Measurements from ENCODE around the gene REN. TPM values are rescaled to one million over a fixed set of nuclear protein-coding genes. Genes with fewer than 3 reads are reported as not detected.

REN gene
- total and polyA plus RNA-seq, 4 donors, result 0.05 to 0.25 (median 0.15) TPM; not detected in 1

DNA sequence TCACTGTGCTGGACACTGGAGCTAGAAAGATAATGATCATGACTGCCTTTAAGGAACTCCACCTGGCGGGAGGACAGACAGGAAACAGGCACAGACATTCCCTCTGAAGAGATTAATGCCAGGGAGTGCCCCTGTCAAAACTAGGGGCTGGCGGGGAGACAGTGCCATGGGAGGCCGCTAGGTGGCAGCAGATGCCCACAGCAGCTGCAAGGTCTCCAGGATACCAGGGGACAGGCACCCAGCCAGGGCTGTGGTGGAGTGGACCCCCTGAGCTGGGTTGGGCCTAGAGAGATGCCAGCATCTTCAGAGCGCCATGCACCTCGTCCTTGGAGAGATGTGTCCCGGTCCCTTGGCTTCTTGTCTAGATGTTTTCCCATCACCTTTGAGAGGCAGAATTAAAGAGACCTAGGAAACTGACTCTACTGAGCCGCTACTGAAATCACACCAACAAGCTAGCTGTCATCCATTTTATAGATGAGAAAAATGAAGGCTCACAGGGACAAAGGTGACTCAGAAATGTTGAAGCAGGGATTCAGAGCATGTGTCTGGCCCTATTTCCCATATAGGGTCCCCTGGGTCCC lies 3.6 kb downstream of the REN start:
- WGBS, result 14% methylated on average over 7 of the region's 7 CpGs
- Histone ChIP-seq H3K9ac (ENCODE audit: low read depth in 1 of 2, low read length in 2 of 2) (peak overlapping the region in 1 of 2 donors; percentile 39), H3K4me3 (ENCODE audit: low read depth in 1 of 3, low read length in 3 of 3) (no peak overlapping the region), H3K36me3 (ENCODE audit: control insufficient read depth in 4 of 4, insufficient read depth in 3 of 4, low read depth in 1 of 4, low read length in 3 of 4) (no peaks in the 10 kb centered on the region), H3K4me1 (ENCODE audit: control insufficient read depth in 4 of 4, insufficient read depth in 4 of 4, low read length in 3 of 4) (peaks cover 2 to 24% (median 14%) of the 10 kb centered on the region in 4 donors), H3K27me3 (ENCODE audit: control insufficient read depth in 4 of 4, insufficient read depth in 4 of 4, low read length in 3 of 4) (no peaks in the 10 kb centered on the region), H3K9me3 (ENCODE audit: control insufficient read depth in 4 of 4, low read length in 3 of 4) (no peaks in the 10 kb centered on the region), H3K27ac (ENCODE audit: low read depth in 1 of 2, low read length in 2 of 2) (peak overlapping the region in 1 of 2 donors; percentile 23)
- peak; percentile 86 for DNase-seq (ENCODE audit: low spot score)
- TF ChIP-seq, protein P1, sequence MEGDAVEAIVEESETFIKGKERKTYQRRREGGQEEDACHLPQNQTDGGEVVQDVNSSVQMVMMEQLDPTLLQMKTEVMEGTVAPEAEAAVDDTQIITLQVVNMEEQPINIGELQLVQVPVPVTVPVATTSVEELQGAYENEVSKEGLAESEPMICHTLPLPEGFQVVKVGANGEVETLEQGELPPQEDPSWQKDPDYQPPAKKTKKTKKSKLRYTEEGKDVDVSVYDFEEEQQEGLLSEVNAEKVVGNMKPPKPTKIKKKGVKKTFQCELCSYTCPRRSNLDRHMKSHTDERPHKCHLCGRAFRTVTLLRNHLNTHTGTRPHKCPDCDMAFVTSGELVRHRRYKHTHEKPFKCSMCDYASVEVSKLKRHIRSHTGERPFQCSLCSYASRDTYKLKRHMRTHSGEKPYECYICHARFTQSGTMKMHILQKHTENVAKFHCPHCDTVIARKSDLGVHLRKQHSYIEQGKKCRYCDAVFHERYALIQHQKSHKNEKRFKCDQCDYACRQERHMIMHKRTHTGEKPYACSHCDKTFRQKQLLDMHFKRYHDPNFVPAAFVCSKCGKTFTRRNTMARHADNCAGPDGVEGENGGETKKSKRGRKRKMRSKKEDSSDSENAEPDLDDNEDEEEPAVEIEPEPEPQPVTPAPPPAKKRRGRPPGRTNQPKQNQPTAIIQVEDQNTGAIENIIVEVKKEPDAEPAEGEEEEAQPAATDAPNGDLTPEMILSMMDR (IDR thresholded peaks at IDR 0.05; ENCODE audit: low read depth, low read length, missing input control), result peak; percentile 99
- TF ChIP-seq SP1 (IDR thresholded peaks at IDR 0.05) (peak; percentile 12), HNF4A (conservative IDR thresholded peaks at IDR 0.05) (peak in 1 of 2 donors; percentile 7), RXRA (IDR thresholded peaks at IDR 0.05) (peak; percentile 9 to 42), RAD21 (IDR thresholded peaks at IDR 0.05) (peak; percentile 99), JUND (IDR thresholded peaks at IDR 0.05) (no peak), GABPA (IDR thresholded peaks at IDR 0.05 in 1 of 2, conservative IDR thresholded peaks at IDR 0.05 in 1 of 2) (peak in 1 of 2 donors; percentile 5), TAF1 (conservative IDR thresholded peaks at IDR 0.05) (no peak)
- TF ChIP-seq, protein P2, sequence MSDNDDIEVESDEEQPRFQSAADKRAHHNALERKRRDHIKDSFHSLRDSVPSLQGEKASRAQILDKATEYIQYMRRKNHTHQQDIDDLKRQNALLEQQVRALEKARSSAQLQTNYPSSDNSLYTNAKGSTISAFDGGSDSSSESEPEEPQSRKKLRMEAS (IDR thresholded peaks at IDR 0.05), result no peak

DNA sequence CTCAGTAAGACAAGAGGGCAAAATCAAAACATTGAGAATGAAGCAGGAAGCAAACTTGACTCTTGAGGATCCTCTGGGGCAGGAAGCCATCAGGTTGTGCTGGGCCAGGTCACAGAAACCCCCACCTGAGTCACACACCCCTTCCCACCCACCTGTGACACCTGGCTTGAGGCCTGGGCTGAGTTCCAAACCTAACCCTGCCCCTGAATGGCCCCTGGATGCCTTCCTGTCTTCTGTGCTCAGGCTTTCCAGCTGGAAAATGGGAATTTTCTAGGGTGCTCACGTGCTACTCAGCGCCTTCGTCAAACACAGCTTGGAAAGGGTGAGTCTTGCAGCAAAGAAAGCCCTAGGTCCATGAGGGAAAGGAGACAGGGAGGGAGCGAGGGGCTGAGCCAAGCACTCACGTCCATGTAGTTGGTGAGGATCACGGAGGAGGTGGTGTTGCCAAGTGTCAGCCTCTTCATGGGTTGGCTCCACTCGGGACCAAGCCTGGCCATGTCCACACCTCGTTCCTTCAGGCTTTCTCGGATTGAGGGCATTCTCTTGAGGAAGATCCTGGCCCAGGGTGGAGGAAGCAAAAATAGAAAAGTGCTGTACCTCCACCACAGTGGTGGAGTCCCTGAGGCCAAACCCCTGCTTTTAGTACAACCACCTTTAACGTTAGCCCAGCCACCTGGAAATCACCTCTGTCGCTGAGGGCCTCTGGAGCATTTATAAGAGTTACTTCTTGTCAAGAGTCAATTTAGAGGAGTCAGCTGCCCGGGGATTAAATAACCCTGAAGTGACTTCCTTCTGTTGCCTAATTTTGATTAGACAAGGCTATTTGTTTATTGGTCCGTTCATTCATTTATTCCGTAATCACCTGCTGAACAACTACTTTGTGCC lies 4.3 kb downstream of the REN start:
- Histone ChIP-seq H3K4me3 (ENCODE audit: low read depth in 1 of 3, low read length in 3 of 3) (no peak overlapping the region), H3K4me1 (ENCODE audit: control insufficient read depth in 4 of 4, insufficient read depth in 4 of 4, low read length in 3 of 4) (peaks cover 2 to 24% (median 14%) of the 10 kb centered on the region in 4 donors), H3K9ac (ENCODE audit: low read depth in 1 of 2, low read length in 2 of 2) (peak overlapping the region in 1 of 2 donors; percentile 39), H3K27me3 (ENCODE audit: control insufficient read depth in 4 of 4, insufficient read depth in 4 of 4, low read length in 3 of 4) (no peaks in the 10 kb centered on the region), H3K27ac (ENCODE audit: low read depth in 1 of 2, low read length in 2 of 2) (peak overlapping the region in 1 of 2 donors; percentile 23), H3K9me3 (ENCODE audit: control insufficient read depth in 4 of 4, low read length in 3 of 4) (no peaks in the 10 kb centered on the region), H3K36me3 (ENCODE audit: control insufficient read depth in 4 of 4, insufficient read depth in 3 of 4, low read depth in 1 of 4, low read length in 3 of 4) (no peaks in the 10 kb centered on the region)
- no peak for DNase-seq (ENCODE audit: low spot score)
- WGBS, result 53% methylated on average over 14 of the region's 14 CpGs
- TF ChIP-seq, protein P3, sequence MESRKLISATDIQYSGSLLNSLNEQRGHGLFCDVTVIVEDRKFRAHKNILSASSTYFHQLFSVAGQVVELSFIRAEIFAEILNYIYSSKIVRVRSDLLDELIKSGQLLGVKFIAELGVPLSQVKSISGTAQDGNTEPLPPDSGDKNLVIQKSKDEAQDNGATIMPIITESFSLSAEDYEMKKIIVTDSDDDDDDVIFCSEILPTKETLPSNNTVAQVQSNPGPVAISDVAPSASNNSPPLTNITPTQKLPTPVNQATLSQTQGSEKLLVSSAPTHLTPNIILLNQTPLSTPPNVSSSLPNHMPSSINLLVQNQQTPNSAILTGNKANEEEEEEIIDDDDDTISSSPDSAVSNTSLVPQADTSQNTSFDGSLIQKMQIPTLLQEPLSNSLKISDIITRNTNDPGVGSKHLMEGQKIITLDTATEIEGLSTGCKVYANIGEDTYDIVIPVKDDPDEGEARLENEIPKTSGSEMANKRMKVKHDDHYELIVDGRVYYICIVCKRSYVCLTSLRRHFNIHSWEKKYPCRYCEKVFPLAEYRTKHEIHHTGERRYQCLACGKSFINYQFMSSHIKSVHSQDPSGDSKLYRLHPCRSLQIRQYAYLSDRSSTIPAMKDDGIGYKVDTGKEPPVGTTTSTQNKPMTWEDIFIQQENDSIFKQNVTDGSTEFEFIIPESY (IDR thresholded peaks at IDR 0.05), result no peak
- peak in 1 of 2 donors; percentile 39 for TF ChIP-seq GABPA (IDR thresholded peaks at IDR 0.05 in 1 of 2, conservative IDR thresholded peaks at IDR 0.05 in 1 of 2)

DNA sequence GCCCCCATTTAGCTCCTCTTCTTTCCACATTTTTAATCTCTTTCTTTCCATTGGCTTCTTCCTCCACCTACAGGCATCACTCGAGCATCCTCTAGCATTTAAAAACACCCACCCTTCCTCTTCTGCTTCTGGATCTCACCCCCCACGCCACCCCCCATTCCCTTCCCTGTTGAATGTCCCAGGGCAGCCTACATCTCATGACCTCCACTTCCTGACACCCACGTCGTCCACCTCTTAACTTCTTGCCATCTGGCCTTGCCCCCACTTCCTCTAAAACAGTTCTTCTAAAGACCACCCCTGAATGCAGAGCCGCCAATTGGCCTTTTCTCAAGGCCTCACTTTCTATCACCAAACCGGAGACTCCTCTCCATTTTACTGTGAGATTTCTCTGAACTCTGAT lies 8.2 kb downstream of the REN start:
- H3K27me3 ChIP-seq (ENCODE audit: control insufficient read depth in 4 of 4, insufficient read depth in 4 of 4, low read length in 3 of 4), result no peaks in the 10 kb centered on the region
- no peak for DNase-seq (ENCODE audit: low spot score)
- peaks cover 2 to 25% (median 15%) of the 10 kb centered on the region in 4 donors for H3K4me1 ChIP-seq (ENCODE audit: control insufficient read depth in 4 of 4, insufficient read depth in 4 of 4, low read length in 3 of 4)
- no peaks in the 10 kb centered on the region for H3K9me3 ChIP-seq (ENCODE audit: control insufficient read depth in 4 of 4, low read length in 3 of 4)
- H3K4me3 ChIP-seq (ENCODE audit: low read depth in 1 of 3, low read length in 3 of 3), result no peak overlapping the region
- 74% methylated on average over 6 of the region's 6 CpGs for WGBS
- no peak overlapping the region for H3K27ac ChIP-seq (ENCODE audit: low read depth in 1 of 2, low read length in 2 of 2)
- H3K36me3 ChIP-seq (ENCODE audit: control insufficient read depth in 4 of 4, insufficient read depth in 3 of 4, low read depth in 1 of 4, low read length in 3 of 4), result no peaks in the 10 kb centered on the region
- H3K9ac ChIP-seq (ENCODE audit: low read depth in 1 of 2, low read length in 2 of 2), result no peak overlapping the region
- TF ChIP-seq TAF1 (conservative IDR thresholded peaks at IDR 0.05), result no peak
- TF ChIP-seq, protein P1 (IDR thresholded peaks at IDR 0.05; ENCODE audit: low read depth, low read length, missing input control), result no peak
- no peak for TF ChIP-seq GABPA (IDR thresholded peaks at IDR 0.05 in 1 of 2, conservative IDR thresholded peaks at IDR 0.05 in 1 of 2)
- no peak for TF ChIP-seq YY1 (IDR thresholded peaks at IDR 0.05)
- TF ChIP-seq, protein P4, sequence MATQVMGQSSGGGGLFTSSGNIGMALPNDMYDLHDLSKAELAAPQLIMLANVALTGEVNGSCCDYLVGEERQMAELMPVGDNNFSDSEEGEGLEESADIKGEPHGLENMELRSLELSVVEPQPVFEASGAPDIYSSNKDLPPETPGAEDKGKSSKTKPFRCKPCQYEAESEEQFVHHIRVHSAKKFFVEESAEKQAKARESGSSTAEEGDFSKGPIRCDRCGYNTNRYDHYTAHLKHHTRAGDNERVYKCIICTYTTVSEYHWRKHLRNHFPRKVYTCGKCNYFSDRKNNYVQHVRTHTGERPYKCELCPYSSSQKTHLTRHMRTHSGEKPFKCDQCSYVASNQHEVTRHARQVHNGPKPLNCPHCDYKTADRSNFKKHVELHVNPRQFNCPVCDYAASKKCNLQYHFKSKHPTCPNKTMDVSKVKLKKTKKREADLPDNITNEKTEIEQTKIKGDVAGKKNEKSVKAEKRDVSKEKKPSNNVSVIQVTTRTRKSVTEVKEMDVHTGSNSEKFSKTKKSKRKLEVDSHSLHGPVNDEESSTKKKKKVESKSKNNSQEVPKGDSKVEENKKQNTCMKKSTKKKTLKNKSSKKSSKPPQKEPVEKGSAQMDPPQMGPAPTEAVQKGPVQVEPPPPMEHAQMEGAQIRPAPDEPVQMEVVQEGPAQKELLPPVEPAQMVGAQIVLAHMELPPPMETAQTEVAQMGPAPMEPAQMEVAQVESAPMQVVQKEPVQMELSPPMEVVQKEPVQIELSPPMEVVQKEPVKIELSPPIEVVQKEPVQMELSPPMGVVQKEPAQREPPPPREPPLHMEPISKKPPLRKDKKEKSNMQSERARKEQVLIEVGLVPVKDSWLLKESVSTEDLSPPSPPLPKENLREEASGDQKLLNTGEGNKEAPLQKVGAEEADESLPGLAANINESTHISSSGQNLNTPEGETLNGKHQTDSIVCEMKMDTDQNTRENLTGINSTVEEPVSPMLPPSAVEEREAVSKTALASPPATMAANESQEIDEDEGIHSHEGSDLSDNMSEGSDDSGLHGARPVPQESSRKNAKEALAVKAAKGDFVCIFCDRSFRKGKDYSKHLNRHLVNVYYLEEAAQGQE (IDR thresholded peaks at IDR 0.05), result no peak
- TF ChIP-seq HNF4G (IDR thresholded peaks at IDR 0.05), result no peak
- no peak for TF ChIP-seq JUND (IDR thresholded peaks at IDR 0.05)
- TF ChIP-seq, protein P5, sequence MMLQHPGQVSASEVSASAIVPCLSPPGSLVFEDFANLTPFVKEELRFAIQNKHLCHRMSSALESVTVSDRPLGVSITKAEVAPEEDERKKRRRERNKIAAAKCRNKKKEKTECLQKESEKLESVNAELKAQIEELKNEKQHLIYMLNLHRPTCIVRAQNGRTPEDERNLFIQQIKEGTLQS (IDR thresholded peaks at IDR 0.05), result no peak

All from liver (tissue), 9 donors.